ENCODE data around the gene SPAG9.

DNA sequence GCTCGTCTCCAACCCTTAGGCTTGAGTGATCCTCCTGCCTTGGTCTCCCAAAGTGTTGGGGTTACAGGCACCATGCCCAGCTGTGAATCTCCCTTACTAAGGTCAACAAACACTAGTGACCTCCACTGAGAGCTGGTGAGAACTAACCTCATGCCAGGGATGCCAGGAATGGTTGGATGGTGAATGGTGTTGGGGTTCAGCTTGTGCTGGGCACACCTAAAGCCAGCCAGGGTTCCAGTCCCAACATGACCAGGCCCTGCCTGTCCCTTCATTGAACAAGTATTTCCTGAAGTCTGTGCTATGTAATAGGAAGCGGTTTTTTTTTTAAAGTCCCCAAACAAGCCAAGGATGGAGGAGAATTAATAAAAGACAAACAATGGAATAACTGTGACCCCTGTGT lies 198.6 kb downstream of the SPAG9 start:
- TF ChIP-seq, protein P1, sequence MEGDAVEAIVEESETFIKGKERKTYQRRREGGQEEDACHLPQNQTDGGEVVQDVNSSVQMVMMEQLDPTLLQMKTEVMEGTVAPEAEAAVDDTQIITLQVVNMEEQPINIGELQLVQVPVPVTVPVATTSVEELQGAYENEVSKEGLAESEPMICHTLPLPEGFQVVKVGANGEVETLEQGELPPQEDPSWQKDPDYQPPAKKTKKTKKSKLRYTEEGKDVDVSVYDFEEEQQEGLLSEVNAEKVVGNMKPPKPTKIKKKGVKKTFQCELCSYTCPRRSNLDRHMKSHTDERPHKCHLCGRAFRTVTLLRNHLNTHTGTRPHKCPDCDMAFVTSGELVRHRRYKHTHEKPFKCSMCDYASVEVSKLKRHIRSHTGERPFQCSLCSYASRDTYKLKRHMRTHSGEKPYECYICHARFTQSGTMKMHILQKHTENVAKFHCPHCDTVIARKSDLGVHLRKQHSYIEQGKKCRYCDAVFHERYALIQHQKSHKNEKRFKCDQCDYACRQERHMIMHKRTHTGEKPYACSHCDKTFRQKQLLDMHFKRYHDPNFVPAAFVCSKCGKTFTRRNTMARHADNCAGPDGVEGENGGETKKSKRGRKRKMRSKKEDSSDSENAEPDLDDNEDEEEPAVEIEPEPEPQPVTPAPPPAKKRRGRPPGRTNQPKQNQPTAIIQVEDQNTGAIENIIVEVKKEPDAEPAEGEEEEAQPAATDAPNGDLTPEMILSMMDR (IDR thresholded peaks at IDR 0.05; ENCODE audit: poor library complexity) = no peak
- no peak for TF ChIP-seq EZH2 (IDR thresholded peaks at IDR 0.05; ENCODE audit: borderline replicate concordance)
- TF ChIP-seq EZH2phosphoT487 (IDR thresholded peaks at IDR 0.05; ENCODE audit: low read depth, severe bottlenecking, unreplicated experiment) = no peak

Data from hepatocyte (in vitro differentiated cells).